ENCODE measurements around the gene SMYD5.
A peak's percentile ranks its signal among the peaks of the same experiment; 100 is the strongest.

Gene SMYD5

DNA sequence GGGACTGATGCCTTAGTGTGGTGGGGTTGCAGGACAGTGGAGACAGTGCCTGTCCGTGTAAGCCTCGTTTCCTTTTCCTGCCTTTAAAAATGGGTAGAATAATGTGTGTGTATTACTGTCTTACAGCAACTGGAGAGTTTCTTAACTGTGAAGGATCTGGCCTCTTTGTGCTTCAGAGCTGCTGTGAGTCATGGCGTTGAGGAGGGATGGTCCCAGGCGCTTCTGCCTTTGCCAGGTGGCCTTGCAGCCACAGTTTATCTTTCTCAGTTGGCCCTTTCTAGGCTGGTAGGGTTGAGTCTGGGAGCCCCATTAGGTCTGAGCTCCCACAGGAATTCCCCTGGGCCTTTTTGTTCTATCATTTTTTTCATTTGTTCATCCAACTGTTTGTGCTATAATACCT is 9.8 kb downstream of the SMYD5 start:
- no peak for TF ChIP-seq CTCF (IDR thresholded peaks at IDR 0.05; ENCODE audit: low read depth, low read length)

GRCh38 chr2:73225513-73226360 is 11.7 kb downstream of the SMYD5 start:
- TF ChIP-seq CTCF (IDR thresholded peaks at IDR 0.05; ENCODE audit: low read depth, low read length) = no peak
- no peak overlapping the region for H3K4me3 ChIP-seq (ENCODE audit: low read depth, low read length)

More for the DNA sequence above, 9.8 kb downstream of the SMYD5 start:
- no peak overlapping the region for H3K4me3 ChIP-seq (ENCODE audit: low read depth, low read length)

- no peak overlapping the region for H3K4me3 ChIP-seq (ENCODE audit: low read depth, low read length)
- no peak for TF ChIP-seq CTCF (IDR thresholded peaks at IDR 0.05; ENCODE audit: low read depth, low read length)
Measured at GRCh38 chr2:73227086-73227485, 13.0 kb downstream of the SMYD5 start.

DNA sequence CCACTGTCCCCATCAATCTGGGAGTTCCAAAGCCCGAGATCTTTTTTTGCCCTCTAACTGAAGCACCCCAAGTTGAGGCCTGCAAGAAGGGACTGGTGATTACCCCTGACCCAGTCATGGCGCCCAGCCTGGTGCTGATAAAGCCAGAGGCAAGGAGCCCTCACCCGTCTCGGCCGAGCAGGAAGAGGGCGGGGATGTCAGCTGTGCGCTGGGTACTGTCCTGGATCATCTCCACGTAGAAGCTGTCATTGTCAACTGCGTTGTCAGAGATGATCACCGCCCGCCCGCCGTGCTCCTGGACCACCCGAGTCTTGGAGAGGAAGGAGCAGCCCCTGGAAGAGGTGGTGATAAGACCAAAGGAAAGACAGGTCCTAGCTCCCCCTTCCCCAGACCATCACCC is 14.6 kb downstream of the SMYD5 start:
- H3K4me3 ChIP-seq (ENCODE audit: low read depth, low read length) = no peak overlapping the region
- no peak for TF ChIP-seq CTCF (IDR thresholded peaks at IDR 0.05; ENCODE audit: low read depth, low read length)

- H3K4me3 ChIP-seq (ENCODE audit: low read depth, low read length) = peak overlapping the region; percentile 93
- no peak for TF ChIP-seq CTCF (IDR thresholded peaks at IDR 0.05; ENCODE audit: low read depth, low read length)
Measured at GRCh38 chr2:73232403-73233153, 18.5 kb downstream of the SMYD5 start.

DNA sequence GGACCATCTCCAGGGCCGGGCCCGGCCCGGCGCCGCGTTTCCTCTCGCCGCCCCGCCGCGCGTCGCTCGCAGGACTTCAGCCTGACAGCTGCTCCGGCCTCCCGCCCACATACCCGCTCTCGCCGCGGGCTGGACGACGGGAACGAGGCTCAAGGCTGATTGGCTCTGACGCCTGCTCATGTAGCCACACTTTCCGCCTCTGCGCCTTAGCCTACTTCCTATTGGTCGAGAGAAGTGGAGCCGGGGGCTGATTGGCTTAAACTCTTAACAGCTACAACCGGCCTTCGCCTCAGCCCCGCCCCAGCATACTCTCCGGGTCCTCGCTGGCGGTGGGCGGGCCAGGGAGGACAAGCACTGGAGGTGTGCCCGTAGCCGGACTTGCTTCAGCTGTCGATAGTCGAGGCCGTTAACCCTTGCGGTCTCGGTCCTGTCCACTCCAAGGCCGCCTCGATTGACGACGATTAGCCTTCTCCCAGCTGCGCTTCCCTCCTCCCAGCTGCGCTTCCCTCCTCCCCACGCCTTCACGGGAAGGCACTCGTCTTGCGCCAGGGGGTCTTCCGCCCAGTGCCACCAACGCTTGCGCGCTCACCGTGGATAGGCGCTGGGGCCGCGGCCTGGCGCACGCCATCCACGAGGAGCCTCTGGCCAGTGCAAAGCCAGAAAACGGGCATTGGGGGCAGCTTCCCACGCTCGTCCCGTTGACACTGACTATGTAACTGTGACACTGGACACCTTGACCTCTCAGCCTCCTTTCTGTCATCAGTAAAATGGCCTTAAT is 19.3 kb downstream of the SMYD5 start, which contains the start of gene PRADC1:
TSS of gene PRADC1 (minus strand) at position 86 of the 778 bp plus-strand sequence. CDS start at position 7, 79 bp downstream.
- H3K4me3 ChIP-seq (ENCODE audit: low read depth, low read length) = peak within 1 kb of the TSS; percentile 93
- no peak for TF ChIP-seq CTCF (IDR thresholded peaks at IDR 0.05; ENCODE audit: low read depth, low read length)

Data from WI38 (cell line).